Smooth muscle cell (in vitro differentiated cells): ENCODE results near the gene LONP2. TPM values are rescaled to one million over a fixed set of nuclear protein-coding genes. Genes with fewer than 3 reads are reported as not detected.
"Not testable (repeated sequence)": the region's sequence is repeated elsewhere in the genome, so short reads cannot be mapped to it uniquely, and the experiment has no call there.

ENCODE experiments used
- DNase-seq: peaks from one replicate; lab custom pipeline; 2025; ENCODE audit not compliant: unreplicated experiment; lab: John Stamatoyannopoulos, UW
- H2AFZ ChIP-seq: fragments of 200-600 bp; sonication (generic); 2 replicates; pipeline ENCODE4 v1.6.0; 2016; ENCODE audit warnings: antibody characterized with exemption, low read depth, mild to moderate bottlenecking
- H3F3A ChIP-seq: fragments of 200-600 bp; sonication (generic); 2 replicates; pipeline ENCODE4 v1.6.0; 2017; ENCODE audit warnings: antibody characterized with exemption, low read depth
- H3K27ac ChIP-seq: fragments of 200-600 bp; sonication (generic); 2 replicates; pipeline ENCODE4 v1.5.1; 2016; ENCODE audit warnings: low read depth, mild to moderate bottlenecking
- H3K27me3 ChIP-seq: fragments of 200-600 bp; sonication (generic); 2 replicates; pipeline ENCODE4 v1.6.1; 2016; ENCODE audit warnings: low read depth, mild to moderate bottlenecking
- H3K36me3 ChIP-seq: fragments of 200-600 bp; sonication (generic); 2 replicates; pipeline ENCODE4 v1.5.1; 2016; ENCODE audit warnings: low read depth
- H3K4me1 ChIP-seq: fragments of 200-600 bp; sonication (generic); 2 replicates; pipeline ENCODE4 v1.5.1; 2016; ENCODE audit warnings: low read depth
- H3K4me2 ChIP-seq: fragments of 200-600 bp; sonication (generic); 2 replicates; pipeline ENCODE4 v1.6.0; 2016; ENCODE audit warnings: mild to moderate bottlenecking
- H3K4me3 ChIP-seq: fragments of 200-600 bp; sonication (generic); 2 replicates; pipeline ENCODE4 v1.5.1; 2016; ENCODE audit warnings: mild to moderate bottlenecking
- H3K79me2 ChIP-seq: fragments of 200-600 bp; sonication (generic); 2 replicates; pipeline ENCODE4 v1.6.0; 2016; ENCODE audit warnings: low read depth, mild to moderate bottlenecking
- H3K9ac ChIP-seq: fragments of 200-600 bp; sonication (generic); 2 replicates; pipeline ENCODE4 v1.6.0; 2016; ENCODE audit warnings: low read depth
- H3K9me3 ChIP-seq: fragments of 200-600 bp; sonication (generic); replicated peaks from 2 replicates; pipeline ENCODE4 v1.5.1; 2016; ENCODE audit warnings: low read depth
- H4K20me1 ChIP-seq: fragments of 200-600 bp; sonication (generic); 2 replicates; pipeline ENCODE4 v1.6.0; 2016; ENCODE audit warnings: low read depth
- CTCF ChIP-seq: fragments of 200-600 bp; sonication (generic); IDR thresholded peaks from 2 replicates; pipeline ENCODE4 v1.5.1; 2017; ENCODE audit warnings: borderline replicate concordance, mild to moderate bottlenecking, antibody characterized with exemption; ENCODE audit not compliant: insufficient read depth, poor library complexity, severe bottlenecking
- WGBS: methylation state at CpG from one replicate; pipeline ENCODE4 v1.1.7; 2016; ENCODE audit warnings: low lambda C conversion rate; 5-methylcytosine and 5-hydroxymethylcytosine counted together
- polyA plus RNA-seq: library from polyadenylated mRNA; unstranded; fragments of >200 nt; fragmentation: Nextera tagmentation; extraction: Ambion mirVana; gene quantifications from 2 replicates; pipeline ENCODE4 v1.2.1, GENCODE V29; 2016
- total RNA-seq: library from RNA; depleted of rRNA; stranded (reverse); fragments of >200 nt; gene quantifications from 2 replicates; pipeline ENCODE4 v1.2.3, GENCODE V29; 2014

LONP2 gene
- total and polyA plus RNA-seq, 2 experiments from 2014 or later: 30.4 to 37.4 TPM

GRCh38 chr16:48370229-48370628 lies 126.1 kb downstream of the LONP2 start:
- DNase-seq: no peak
- Histone ChIP-seq H3F3A (peaks cover 18% of the 10 kb centered on the region), H2AFZ (no peak overlapping the region), H3K4me2 (no peak overlapping the region), H3K9me3 (no peaks in the 10 kb centered on the region), H3K4me3 (no peak overlapping the region), H3K36me3 (no peaks in the 10 kb centered on the region), H3K4me1 (peaks cover 28% of the 10 kb centered on the region), H3K79me2 (peaks cover 94% of the 10 kb centered on the region), H3K27ac (no peak overlapping the region), H3K9ac (no peak overlapping the region), H4K20me1 (peaks cover 98% of the 10 kb centered on the region), H3K27me3 (no peaks in the 10 kb centered on the region)
- 95% methylated on average over 8 of the region's 8 CpGs for WGBS
- no peak for TF ChIP-seq CTCF

GRCh38 chr16:48370668-48371392 lies 126.7 kb downstream of the LONP2 start:
- H3K4me3 ChIP-seq, H3K27me3 ChIP-seq, H3K4me2 ChIP-seq, H2AFZ ChIP-seq, H3K9me3 ChIP-seq, H3K27ac ChIP-seq, H3K36me3 ChIP-seq, H3K9ac ChIP-seq, DNase-seq: not testable (repeated sequence)
- WGBS: 96% methylated on average over 18 of the region's 18 CpGs
- Histone ChIP-seq H3F3A (peaks cover 18% of the 10 kb centered on the region), H3K79me2 (peaks cover 96% of the 10 kb centered on the region), H4K20me1 (peaks cover 98% of the 10 kb centered on the region), H3K4me1 (peaks cover 23% of the 10 kb centered on the region)

GRCh38 chr16:48371393-48371780 lies 127.3 kb downstream of the LONP2 start:
- Histone ChIP-seq H3K79me2 (peaks cover 100% of the 10 kb centered on the region), H3K36me3 (no peaks in the 10 kb centered on the region), H3F3A (peaks cover 16% of the 10 kb centered on the region), H2AFZ (no peak overlapping the region), H3K9me3 (no peaks in the 10 kb centered on the region), H3K4me2 (no peak overlapping the region), H4K20me1 (peaks cover 100% of the 10 kb centered on the region), H3K27ac (no peak overlapping the region), H3K27me3 (no peaks in the 10 kb centered on the region), H3K4me1 (peaks cover 22% of the 10 kb centered on the region), H3K4me3 (no peak overlapping the region), H3K9ac (no peak overlapping the region)
- no peak for DNase-seq
- TF ChIP-seq CTCF: no peak

GRCh38 chr16:48372744-48373143 lies 128.6 kb downstream of the LONP2 start:
- Histone ChIP-seq H3K9ac (no peak overlapping the region), H3K4me1 (peaks cover 8% of the 10 kb centered on the region), H3F3A (peaks cover 4% of the 10 kb centered on the region), H3K4me3 (no peak overlapping the region), H3K4me2 (no peak overlapping the region), H3K27me3 (no peaks in the 10 kb centered on the region), H3K27ac (no peak overlapping the region), H3K36me3 (no peaks in the 10 kb centered on the region), H2AFZ (no peak overlapping the region), H3K79me2 (peaks cover 100% of the 10 kb centered on the region), H4K20me1 (peaks cover 100% of the 10 kb centered on the region), H3K9me3 (no peaks in the 10 kb centered on the region)
- TF ChIP-seq CTCF: no peak
- no peak for DNase-seq
- 80% methylated on average over 4 of the region's 4 CpGs for WGBS
